Right lobe of liver (tissue), 4 donors: ENCODE results near the gene RIMS4.

Experiments
- POLR2A ChIP-seq: fragments of 450-650 bp; IDR thresholded peaks from one replicate; pipeline ENCODE4 v1.6.1; 2017; ENCODE audit warnings: antibody characterized with exemption, mild to moderate bottlenecking
- TF ChIP-seq, protein P1 (sequence below), 4 donors: fragments of 200-600 bp in 3 of 4; fragments of 450-650 bp in 1 of 4; IDR thresholded peaks; one replicate each; pipeline versions ENCODE4 v1.5.1 to v1.8.0; 2016 to 2022; ENCODE audit warnings: antibody characterized with exemption in 4 of 4, mild to moderate bottlenecking in 2 of 4
- donor health status: DM: no; HTN: no; CAD: no.
- donor health status: DM: no; HTN: no; CAD: no.
- donor health status: DM: no; HTN: yes; CAD: no.

DNA sequence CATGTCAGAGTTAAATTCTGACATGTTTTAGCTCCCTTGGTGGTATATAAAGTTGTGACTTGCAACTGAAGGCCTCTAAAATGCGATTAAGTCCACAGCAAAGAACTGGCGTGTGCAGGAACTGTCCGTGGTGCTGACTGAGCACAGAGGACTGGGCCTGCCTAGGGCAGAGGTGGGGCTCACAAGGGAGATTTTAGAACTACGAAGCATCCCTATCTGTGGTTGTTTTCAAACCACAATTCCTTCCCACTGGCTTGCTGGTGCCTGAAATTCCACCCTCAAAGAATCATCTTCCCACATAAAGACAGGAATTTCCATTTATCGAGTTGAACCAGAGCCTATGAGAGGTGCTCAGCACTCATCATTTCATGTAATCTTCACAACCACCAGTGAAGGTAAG lies 30.1 kb downstream of the RIMS4 start:
- TF ChIP-seq, protein P1, sequence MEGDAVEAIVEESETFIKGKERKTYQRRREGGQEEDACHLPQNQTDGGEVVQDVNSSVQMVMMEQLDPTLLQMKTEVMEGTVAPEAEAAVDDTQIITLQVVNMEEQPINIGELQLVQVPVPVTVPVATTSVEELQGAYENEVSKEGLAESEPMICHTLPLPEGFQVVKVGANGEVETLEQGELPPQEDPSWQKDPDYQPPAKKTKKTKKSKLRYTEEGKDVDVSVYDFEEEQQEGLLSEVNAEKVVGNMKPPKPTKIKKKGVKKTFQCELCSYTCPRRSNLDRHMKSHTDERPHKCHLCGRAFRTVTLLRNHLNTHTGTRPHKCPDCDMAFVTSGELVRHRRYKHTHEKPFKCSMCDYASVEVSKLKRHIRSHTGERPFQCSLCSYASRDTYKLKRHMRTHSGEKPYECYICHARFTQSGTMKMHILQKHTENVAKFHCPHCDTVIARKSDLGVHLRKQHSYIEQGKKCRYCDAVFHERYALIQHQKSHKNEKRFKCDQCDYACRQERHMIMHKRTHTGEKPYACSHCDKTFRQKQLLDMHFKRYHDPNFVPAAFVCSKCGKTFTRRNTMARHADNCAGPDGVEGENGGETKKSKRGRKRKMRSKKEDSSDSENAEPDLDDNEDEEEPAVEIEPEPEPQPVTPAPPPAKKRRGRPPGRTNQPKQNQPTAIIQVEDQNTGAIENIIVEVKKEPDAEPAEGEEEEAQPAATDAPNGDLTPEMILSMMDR (IDR thresholded peaks at IDR 0.05) = no peak
- TF ChIP-seq POLR2A = no peak
